Activated CD8-positive, alpha-beta T cell treated with anti-CD3 and anti-CD28 coated beads for 36 hours (primary cell): ENCODE measurements around the gene NUAK2. TPM values are rescaled to one million over a fixed set of nuclear protein-coding genes. Genes with fewer than 3 reads are reported as not detected.

Experiments used
- ATAC-seq: fragments of 200-7000 bp; cut with Tn5 transposase; one replicate; pipeline ENCODE4 v1.10.0; 2021; ENCODE audit warnings: mild to moderate bottlenecking, moderate library complexity
- CTCF ChIA-PET: fragments of 350-600 bp; sonication (Branson Sonifier 250); formaldehyde crosslinking; loops from one replicate; lab custom pipeline; 2021; ENCODE audit warnings: antibody characterized with exemption; lab: Charles Lee
- POLR2A ChIA-PET: fragments of 350-600 bp; sonication (Branson Sonifier 250); formaldehyde crosslinking; loops from one replicate; lab custom pipeline; 2021; ENCODE audit warnings: antibody characterized with exemption; lab: Charles Lee
- DNase-seq: peaks from one replicate; pipeline ENCODE4 v3.0.0-alpha.2; 2020
- H3K27ac Mint-ChIP-seq: one replicate; pipeline ENCODE4 v1.8.0; 2021; ENCODE audit warnings: mild to moderate bottlenecking, mixed read lengths
- H3K27me3 Mint-ChIP-seq: one replicate; pipeline ENCODE4 v1.8.0; 2021; ENCODE audit warnings: mixed read lengths
- H3K36me3 Mint-ChIP-seq: one replicate; pipeline ENCODE4 v1.8.0; 2021; ENCODE audit warnings: low read depth, mixed read lengths
- H3K4me1 Mint-ChIP-seq: one replicate; pipeline ENCODE4 v1.8.0; 2021; ENCODE audit warnings: low read depth, mixed read lengths
- H3K4me3 Mint-ChIP-seq: one replicate; pipeline ENCODE4 v1.8.0; 2021; ENCODE audit warnings: mild to moderate bottlenecking, moderate library complexity, mixed read lengths
- H3K9me3 Mint-ChIP-seq: one replicate; pipeline ENCODE4 v1.8.0; 2021; ENCODE audit warnings: mixed read lengths
- CTCF ChIP-seq: fragments of 200-600 bp; IDR thresholded peaks from one replicate; pipeline ENCODE4 v1.8.0; 2022; ENCODE audit warnings: antibody characterized with exemption, mild to moderate bottlenecking
- intact Hi-C: fragments of 100-400 bp; cut with micrococcal nuclease; formaldehyde crosslinking; loops from one replicate; pipeline ENCODE4 v1.10.0; 2022
- total RNA-seq, 2 experiments: library from RNA; stranded (reverse); gene quantifications; one replicate each; pipeline ENCODE4 v1.2.3, GENCODE V29; 2021

NUAK2 gene
- total RNA-seq, 2 experiments from 2014 or later: 1.9 TPM

DNA sequence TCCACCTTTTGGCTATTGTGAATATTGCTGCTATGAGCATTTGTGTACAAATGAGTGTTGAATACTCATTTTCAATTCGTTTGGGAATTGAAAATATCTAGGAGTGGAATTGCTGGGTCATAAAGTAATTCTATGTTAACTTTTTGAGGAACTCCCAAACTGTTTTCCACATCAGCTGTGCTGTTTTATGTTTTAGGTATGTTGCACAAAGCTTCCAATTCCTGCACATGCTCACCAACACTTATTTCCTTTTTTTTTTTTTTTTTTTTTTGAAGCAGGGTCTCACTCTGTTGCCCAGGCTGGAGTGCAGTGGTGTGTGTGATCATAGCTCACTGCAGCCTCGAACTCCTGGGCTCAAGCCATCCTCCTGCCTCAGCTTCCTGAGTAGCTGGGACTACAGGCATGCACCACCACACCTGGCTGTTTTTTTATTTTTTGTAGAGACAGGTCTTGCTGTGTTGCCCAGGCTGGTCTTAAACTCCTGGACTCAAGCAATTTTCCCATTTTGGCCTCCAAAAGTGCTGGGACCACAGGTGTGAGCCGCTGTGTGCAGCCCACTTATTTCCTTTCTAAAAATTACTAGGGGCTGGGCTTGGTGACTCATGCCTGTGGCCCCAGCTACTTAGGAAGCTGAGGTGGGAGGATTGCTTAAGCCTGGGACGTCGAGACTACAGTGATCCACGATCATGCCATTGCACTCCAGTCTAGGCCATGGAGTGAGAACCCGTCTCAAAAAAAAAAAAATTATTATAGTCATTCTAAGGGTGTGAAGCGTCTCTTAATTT is 60.4 kb downstream of the NUAK2 start:
- ATAC-seq (peak; percentile 74), DNase-seq (peak; percentile 45)
- ChIA-PET POLR2A (interaction anchor here (0.6 to 1.0 kb wide), 3 partner anchors 32 to 281 kb away, joined by 3 to 4 read pairs (median 3); no protein-coding TSS in a partner anchor), CTCF (interaction anchor here (0.7 to 14.2 kb wide), 17 partner anchors 11 to 454 kb away, joined by 3 to 411 read pairs (median 6); partner anchors contain the start of gene TMCC2)
- no peak overlapping the region for H3K4me3 Mint-ChIP-seq
- H3K27me3 Mint-ChIP-seq: no peaks in the 10 kb centered on the region
- no peak for TF ChIP-seq CTCF
- intact Hi-C loops: no loop called here
- H3K27ac Mint-ChIP-seq: no peak overlapping the region
- H3K4me1 Mint-ChIP-seq: peaks cover 25% of the 10 kb centered on the region
- peaks cover 2% of the 10 kb centered on the region for H3K36me3 Mint-ChIP-seq
- H3K9me3 Mint-ChIP-seq: no peaks in the 10 kb centered on the region

DNA sequence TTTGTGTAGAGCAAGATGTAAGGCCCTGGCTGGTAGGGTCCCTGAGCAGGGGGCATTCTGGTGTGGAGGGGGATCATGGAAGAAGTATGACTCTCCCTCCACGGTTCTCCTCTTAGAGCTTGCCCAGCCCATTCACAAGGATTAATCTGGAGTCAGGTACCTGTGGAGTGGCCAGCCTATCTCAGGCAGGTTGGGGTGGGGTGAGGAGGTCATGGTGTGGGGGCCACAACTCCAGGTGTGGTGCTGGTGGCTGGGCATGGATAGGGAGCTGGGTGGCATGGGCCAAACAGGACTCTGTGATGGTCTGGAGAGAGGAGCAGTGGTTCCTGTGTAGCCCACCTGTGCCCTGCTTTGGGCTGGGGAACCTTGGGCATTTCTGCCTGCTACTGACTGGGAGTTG is 61.5 kb downstream of the NUAK2 start:
- Mint-ChIP-seq H3K27ac (no peak overlapping the region), H3K27me3 (no peaks in the 10 kb centered on the region), H3K9me3 (no peaks in the 10 kb centered on the region), H3K4me1 (peaks cover 27% of the 10 kb centered on the region), H3K36me3 (peaks cover 2% of the 10 kb centered on the region), H3K4me3 (no peak overlapping the region)
- TF ChIP-seq CTCF: no peak
- ChIA-PET CTCF (interaction anchor here (1.0 to 14.2 kb wide), 9 partner anchors 11 to 270 kb away, joined by 3 to 411 read pairs (median 12); partner anchors contain the start of gene TMCC2), POLR2A (interaction anchor here (0.8 to 1.3 kb wide), 3 partner anchors 15 to 70 kb away, joined by 3 read pairs; no protein-coding TSS in a partner anchor)
- no peak for DNase-seq
- ATAC-seq: no peak
- intact Hi-C loops: loop anchor here (5.0 to 10.0 kb wide), 2 partner anchors 135 to 283 kb away; partner anchors contain the start of gene RBBP5

DNA sequence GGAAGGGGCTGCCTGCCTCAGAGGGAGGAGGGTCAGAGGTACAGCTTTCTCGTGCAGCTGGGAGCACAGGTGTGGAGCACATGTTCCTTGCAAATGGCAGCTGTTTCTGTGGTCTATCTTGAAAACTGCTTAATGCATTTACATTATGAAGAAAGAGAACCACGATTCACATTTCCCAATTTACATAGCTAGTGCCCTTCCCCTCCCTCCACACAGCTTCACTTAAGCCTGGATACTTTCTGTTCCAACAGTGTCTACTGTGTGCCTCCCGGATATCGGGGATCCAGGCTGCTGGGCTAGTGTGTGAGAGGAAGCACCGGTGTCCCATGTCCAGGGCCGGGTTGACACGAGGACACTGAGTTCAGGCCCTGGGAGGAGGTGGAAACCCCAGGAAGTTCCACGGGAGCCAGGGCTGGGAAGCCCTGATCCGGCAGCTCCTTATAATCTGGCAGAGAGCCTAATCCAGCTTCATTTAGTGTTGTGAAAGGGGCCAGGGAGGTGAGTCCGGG is 62.2 kb downstream of the NUAK2 start:
- no peak for TF ChIP-seq CTCF
- ChIA-PET CTCF (interaction anchor here (0.8 to 14.2 kb wide), 9 partner anchors 12 to 270 kb away, joined by 3 to 411 read pairs (median 12); partner anchors contain the start of gene TMCC2), POLR2A (interaction anchor here (1.1 to 1.3 kb wide), 2 partner anchors 15 to 71 kb away, joined by 3 read pairs; no protein-coding TSS in a partner anchor)
- Mint-ChIP-seq H3K27ac (no peak overlapping the region), H3K27me3 (no peaks in the 10 kb centered on the region), H3K4me1 (peaks cover 27% of the 10 kb centered on the region), H3K36me3 (peaks cover 2% of the 10 kb centered on the region), H3K4me3 (no peak overlapping the region), H3K9me3 (no peaks in the 10 kb centered on the region)
- intact Hi-C loops: loop anchor here (5.0 to 10.0 kb wide), 2 partner anchors 135 to 282 kb away; partner anchors contain the start of gene RBBP5
- ATAC-seq: no peak
- DNase-seq: no peak

- ATAC-seq: no peak
- intact Hi-C loops: loop anchor here (5.0 to 10.0 kb wide), 2 partner anchors 134 to 281 kb away; partner anchors contain the start of gene RBBP5
- POLR2A ChIA-PET: interaction anchor here (0.6 to 1.3 kb wide), 2 partner anchors 16 to 649 kb away, joined by 3 read pairs; no protein-coding TSS in a partner anchor
- DNase-seq: no peak
- Mint-ChIP-seq H3K9me3 (no peaks in the 10 kb centered on the region), H3K4me3 (no peak overlapping the region), H3K36me3 (peaks cover 2% of the 10 kb centered on the region), H3K27ac (no peak overlapping the region), H3K27me3 (no peaks in the 10 kb centered on the region), H3K4me1 (peaks cover 27% of the 10 kb centered on the region)
- CTCF ChIA-PET: interaction anchor here (0.8 to 14.2 kb wide), 8 partner anchors 13 to 269 kb away, joined by 3 to 411 read pairs (median 15); partner anchors contain the start of gene TMCC2
- no peak for TF ChIP-seq CTCF
These were observed 62.8 kb downstream of the NUAK2 start for GRCh38 chr1:205258719-205259118.
